GM06990 (cell line): ENCODE measurements around the gene LTC4S.
"Not testable (repeated sequence)": the region's sequence is repeated elsewhere in the genome, so short reads cannot be mapped to it uniquely, and the experiment has no call there.

Experiments
- DNase-seq: peaks from one replicate; pipeline ENCODE4 v3.0.0-alpha.2; 2011; ENCODE audit not compliant: insufficient read length; ENCODE audit errors: extremely low read depth
- H3K27me3 ChIP-seq: replicated peaks from 2 replicates; pipeline ENCODE4 v1.6.0; 2011; ENCODE audit warnings: low read length; ENCODE audit not compliant: control insufficient read depth, insufficient read depth
- H3K36me3 ChIP-seq: 2 replicates; pipeline ENCODE4 v1.5.1; 2011; ENCODE audit warnings: low read length; ENCODE audit not compliant: control insufficient read depth, insufficient read depth
- H3K4me3 ChIP-seq: replicated peaks from 2 replicates; pipeline ENCODE4 v1.5.1; 2011; ENCODE audit warnings: low read depth, mild to moderate bottlenecking, control low read depth, low read length
- CTCF ChIP-seq: IDR thresholded peaks from 2 replicates; pipeline ENCODE4 v1.5.1; 2011; ENCODE audit warnings: low read length, control low read depth, mild to moderate bottlenecking, inconsistent platforms; ENCODE audit not compliant: insufficient read depth, poor library complexity, severe bottlenecking

The LTC4S gene

GRCh38 chr5:179832039-179832745 is 38.4 kb downstream of the LTC4S start:
- H3K27me3 ChIP-seq: no peaks in the 10 kb centered on the region
- peaks cover 39% of the 10 kb centered on the region for H3K36me3 ChIP-seq
- no peak overlapping the region for H3K4me3 ChIP-seq
- TF ChIP-seq CTCF: no peak
- DNase-seq: no peak

GRCh38 chr5:179833056-179833708 is 39.4 kb downstream of the LTC4S start:
- DNase-seq: no peak
- Histone ChIP-seq H3K4me3 (no peak overlapping the region), H3K36me3 (peaks cover 45% of the 10 kb centered on the region), H3K27me3 (no peaks in the 10 kb centered on the region)
- no peak for TF ChIP-seq CTCF

GRCh38 chr5:179833709-179834070 is 39.9 kb downstream of the LTC4S start:
- DNase-seq: no peak
- H3K36me3 ChIP-seq: peaks cover 44% of the 10 kb centered on the region
- no peak for TF ChIP-seq CTCF
- H3K27me3 ChIP-seq: no peaks in the 10 kb centered on the region
- H3K4me3 ChIP-seq: no peak overlapping the region

GRCh38 chr5:179834120-179834519 is 40.3 kb downstream of the LTC4S start:
- no peak for DNase-seq
- Histone ChIP-seq H3K36me3 (peaks cover 40% of the 10 kb centered on the region), H3K27me3 (no peaks in the 10 kb centered on the region), H3K4me3 (no peak overlapping the region)
- TF ChIP-seq CTCF: no peak

- not testable (repeated sequence) for H3K27me3 ChIP-seq, DNase-seq, H3K4me3 ChIP-seq
- peaks cover 41% of the 10 kb centered on the region for H3K36me3 ChIP-seq
Observed at GRCh38 chr5:179834871-179835270, 41.1 kb downstream of the LTC4S start.

- Histone ChIP-seq H3K36me3 (peaks cover 38% of the 10 kb centered on the region), H3K4me3 (no peak overlapping the region), H3K27me3 (no peaks in the 10 kb centered on the region)
- TF ChIP-seq CTCF: no peak
- no peak for DNase-seq
Observed at GRCh38 chr5:179836225-179837019, 42.6 kb downstream of the LTC4S start.
